Loucy (cell line): ENCODE measurements around the gene VEPH1.

Experiments used
- H2AFZ ChIP-seq: fragments of 200-600 bp; sonication (generic); 2 replicates; pipeline ENCODE4 v1.6.0; 2016; ENCODE audit warnings: antibody characterized with exemption, mild to moderate bottlenecking, low read length, moderate library complexity
- H3F3A ChIP-seq: fragments of 200-600 bp; 2 replicates; pipeline ENCODE4 v1.6.0; 2016; ENCODE audit warnings: antibody characterized with exemption, low read depth, mild to moderate bottlenecking
- H3K27me3 ChIP-seq: fragments of 200-600 bp; sonication (generic); 2 replicates; pipeline ENCODE4 v1.6.1; 2014; ENCODE audit warnings: low read length, mild to moderate bottlenecking; ENCODE audit not compliant: insufficient read depth, poor library complexity, severe bottlenecking
- H3K36me3 ChIP-seq: fragments of 200-600 bp; sonication (generic); 2 replicates; pipeline ENCODE4 v1.6.1; 2016; ENCODE audit warnings: low read length; ENCODE audit not compliant: insufficient read depth
- H3K4me1 ChIP-seq: fragments of 200-600 bp; sonication (generic); 2 replicates; pipeline ENCODE4 v1.5.1; 2014; ENCODE audit warnings: low read length, mild to moderate bottlenecking; ENCODE audit not compliant: insufficient read depth, poor library complexity, severe bottlenecking
- H3K4me2 ChIP-seq: fragments of 200-600 bp; sonication (generic); 2 replicates; pipeline ENCODE4 v1.6.0; 2014; ENCODE audit warnings: antibody characterized with exemption, low read length, low read depth, mild to moderate bottlenecking; ENCODE audit not compliant: poor library complexity, severe bottlenecking
- H3K4me3 ChIP-seq: fragments of 200-600 bp; sonication (generic); 2 replicates; pipeline ENCODE4 v1.5.1; 2014; ENCODE audit warnings: low read length, mild to moderate bottlenecking, mixed read lengths; ENCODE audit not compliant: poor library complexity, severe bottlenecking
- H3K79me2 ChIP-seq: fragments of 200-600 bp; sonication (generic); 2 replicates; pipeline ENCODE4 v1.6.1; 2014; ENCODE audit warnings: low read length; ENCODE audit not compliant: insufficient read depth
- H3K9ac ChIP-seq: fragments of 200-600 bp; sonication (generic); 2 replicates; pipeline ENCODE4 v1.6.0; 2014; ENCODE audit warnings: mild to moderate bottlenecking, low read depth, low read length, moderate library complexity; ENCODE audit not compliant: poor library complexity, severe bottlenecking
- H3K9me2 ChIP-seq: fragments of 200-600 bp; sonication (generic); replicated peaks from 2 replicates; pipeline ENCODE4 v1.6.1; 2016; ENCODE audit warnings: low read depth, low read length, mixed read lengths
- H3K9me3 ChIP-seq: fragments of 200-600 bp; sonication (generic); 2 replicates; pipeline ENCODE4 v1.6.1; 2014; ENCODE audit warnings: mild to moderate bottlenecking, antibody characterized with exemption, low read length, low read depth; ENCODE audit not compliant: insufficient read depth
- H4K20me1 ChIP-seq: fragments of 200-600 bp; sonication (generic); 2 replicates; pipeline ENCODE4 v1.6.0; 2014; ENCODE audit warnings: antibody characterized with exemption, low read length, mild to moderate bottlenecking; ENCODE audit not compliant: insufficient read depth, poor library complexity, severe bottlenecking
- EZH2phosphoT487 ChIP-seq: fragments of 200-600 bp; IDR thresholded peaks from 2 replicates; pipeline ENCODE4 v1.6.1; 2018; ENCODE audit warnings: antibody characterized with exemption, mild to moderate bottlenecking, moderate library complexity, borderline replicate concordance
- TF ChIP-seq, protein P1 (sequence below): fragments of 200-600 bp; sonication (generic); conservative IDR thresholded peaks from 2 replicates; pipeline ENCODE4 v1.5.1; 2014; ENCODE audit warnings: mild to moderate bottlenecking, antibody characterized with exemption, low read length

VEPH1 gene

DNA sequence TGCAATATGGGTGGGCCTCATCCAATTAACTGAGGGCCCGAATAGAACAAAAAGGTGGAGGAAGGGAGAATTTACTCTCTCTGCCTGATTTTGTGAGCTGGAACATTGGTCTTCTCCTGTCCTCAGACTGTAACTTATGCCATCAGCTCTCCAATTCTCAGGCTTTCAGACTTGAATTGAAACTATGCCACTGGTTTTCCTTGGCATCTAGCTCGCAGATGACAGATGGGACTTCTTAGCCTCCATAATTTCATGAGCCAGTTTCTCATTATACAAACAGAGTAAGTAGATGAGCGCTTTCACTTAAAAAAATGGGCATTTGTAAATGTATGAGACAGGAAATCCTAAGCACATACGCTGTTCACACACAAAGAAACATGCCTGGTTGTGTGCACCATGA is 75.3 kb downstream of the VEPH1 start:
- Histone ChIP-seq H3F3A (no peaks in the 10 kb centered on the region), H3K4me2 (no peak overlapping the region), H4K20me1 (no peaks in the 10 kb centered on the region)

GRCh38 chr3:157423337-157423736 is 79.9 kb downstream of the VEPH1 start:
- no peaks in the 10 kb centered on the region for H3K9me2 ChIP-seq
- no peak for TF ChIP-seq EZH2phosphoT487
- TF ChIP-seq, protein P1, sequence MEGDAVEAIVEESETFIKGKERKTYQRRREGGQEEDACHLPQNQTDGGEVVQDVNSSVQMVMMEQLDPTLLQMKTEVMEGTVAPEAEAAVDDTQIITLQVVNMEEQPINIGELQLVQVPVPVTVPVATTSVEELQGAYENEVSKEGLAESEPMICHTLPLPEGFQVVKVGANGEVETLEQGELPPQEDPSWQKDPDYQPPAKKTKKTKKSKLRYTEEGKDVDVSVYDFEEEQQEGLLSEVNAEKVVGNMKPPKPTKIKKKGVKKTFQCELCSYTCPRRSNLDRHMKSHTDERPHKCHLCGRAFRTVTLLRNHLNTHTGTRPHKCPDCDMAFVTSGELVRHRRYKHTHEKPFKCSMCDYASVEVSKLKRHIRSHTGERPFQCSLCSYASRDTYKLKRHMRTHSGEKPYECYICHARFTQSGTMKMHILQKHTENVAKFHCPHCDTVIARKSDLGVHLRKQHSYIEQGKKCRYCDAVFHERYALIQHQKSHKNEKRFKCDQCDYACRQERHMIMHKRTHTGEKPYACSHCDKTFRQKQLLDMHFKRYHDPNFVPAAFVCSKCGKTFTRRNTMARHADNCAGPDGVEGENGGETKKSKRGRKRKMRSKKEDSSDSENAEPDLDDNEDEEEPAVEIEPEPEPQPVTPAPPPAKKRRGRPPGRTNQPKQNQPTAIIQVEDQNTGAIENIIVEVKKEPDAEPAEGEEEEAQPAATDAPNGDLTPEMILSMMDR = no peak
- no peaks in the 10 kb centered on the region for H3K79me2 ChIP-seq
- no peaks in the 10 kb centered on the region for H4K20me1 ChIP-seq
- no peaks in the 10 kb centered on the region for H3F3A ChIP-seq
- H3K4me3 ChIP-seq = no peak overlapping the region
- H3K36me3 ChIP-seq = no peaks in the 10 kb centered on the region
- H2AFZ ChIP-seq = no peak overlapping the region
- no peaks in the 10 kb centered on the region for H3K4me1 ChIP-seq
- no peak overlapping the region for H3K4me2 ChIP-seq
- H3K27me3 ChIP-seq = no peaks in the 10 kb centered on the region
- H3K9ac ChIP-seq = no peak overlapping the region
- no peaks in the 10 kb centered on the region for H3K9me3 ChIP-seq

More for the DNA sequence above, 75.3 kb downstream of the VEPH1 start:
- Histone ChIP-seq H3K9me3 (no peaks in the 10 kb centered on the region), H3K9me2 (no peaks in the 10 kb centered on the region), H3K9ac (no peak overlapping the region), H3K4me1 (peaks cover 18% of the 10 kb centered on the region), H3K4me3 (no peak overlapping the region), H2AFZ (no peak overlapping the region), H3K79me2 (no peaks in the 10 kb centered on the region), H3K27me3 (no peaks in the 10 kb centered on the region), H3K36me3 (no peaks in the 10 kb centered on the region)
- TF ChIP-seq, protein P1 = no peak

GRCh38 chr3:157420606-157421130 is 82.5 kb downstream of the VEPH1 start:
- H2AFZ ChIP-seq = no peak overlapping the region
- no peaks in the 10 kb centered on the region for H3K9me2 ChIP-seq
- no peak overlapping the region for H3K4me3 ChIP-seq
- H3K9ac ChIP-seq = no peak overlapping the region
- no peaks in the 10 kb centered on the region for H3K27me3 ChIP-seq
- no peak overlapping the region for H3K4me2 ChIP-seq
- H3F3A ChIP-seq = no peaks in the 10 kb centered on the region
- no peaks in the 10 kb centered on the region for H3K36me3 ChIP-seq
- H3K4me1 ChIP-seq = peaks cover 11% of the 10 kb centered on the region
- TF ChIP-seq, protein P1 = no peak
- no peak for TF ChIP-seq EZH2phosphoT487
- H3K9me3 ChIP-seq = no peaks in the 10 kb centered on the region
- no peaks in the 10 kb centered on the region for H4K20me1 ChIP-seq
- no peaks in the 10 kb centered on the region for H3K79me2 ChIP-seq
